ENCODE results near the gene THAP5. TPM values are rescaled to one million over a fixed set of nuclear protein-coding genes. Genes with fewer than 3 reads are reported as not detected.
A peak's percentile ranks its signal among the peaks of the same experiment; 100 is the strongest.

Gene THAP5
- total RNA-seq, 2 experiments from 2014 or later, result 11.7 to 12.6 TPM

- ChIA-PET POLR2A (interaction anchor here (5.0 kb wide), 1 partner anchor 46 kb away, joined by 151 read pairs; the partner anchor contains the start of genes DNAJB9 and THAP5), CTCF (no interaction called here)
- no peaks in the 10 kb centered on the region for H3K9me3 ChIP-seq (ENCODE audit: control insufficient read depth in 1 of 2, insufficient read depth in 1 of 2, low read length in 2 of 2)
- no peak for DNase-seq
- Mint-ChIP-seq H3K27ac (peak overlapping the region; percentile 96), H3K9me3 (no peaks in the 10 kb centered on the region), H3K27me3 (no peaks in the 10 kb centered on the region), H3K4me3 (peak overlapping the region; percentile 91), H3K4me1 (ENCODE audit: low read depth) (peaks cover 72% of the 10 kb centered on the region), H3K36me3 (ENCODE audit: low read depth) (peaks cover 58% of the 10 kb centered on the region)
- H3K4me1 ChIP-seq (ENCODE audit: insufficient read depth, low read length), result peaks cover 21% of the 10 kb centered on the region
- ATAC-seq (ENCODE audit: poor library complexity), result no peak
- H3K27me3 ChIP-seq (ENCODE audit: control insufficient read depth in 1 of 2, insufficient read depth in 2 of 2, low read length in 2 of 2), result no peaks in the 10 kb centered on the region
- intact Hi-C loops (cut with DNase I, micrococcal nuclease), result loop anchor here (10.0 kb wide), 2 partner anchors 778 to 1348 kb away; partner anchors contain the start of gene CBLL1 (in 1 of the 2)
- no peak overlapping the region for H3K4me3 ChIP-seq (ENCODE audit: low read length)
- H3K36me3 ChIP-seq (ENCODE audit: insufficient read depth, low read length), result peaks cover 35% of the 10 kb centered on the region
- no peak for TF ChIP-seq CTCF (IDR thresholded peaks at IDR 0.05)
- H3K27ac ChIP-seq (ENCODE audit: low read depth in 1 of 2, low read length in 2 of 2), result no peak overlapping the region
Measured at GRCh38 chr7:108522780-108523179, 46.7 kb downstream of the THAP5 start.

- Histone ChIP-seq H3K4me3 (ENCODE audit: low read length) (no peak overlapping the region), H3K36me3 (ENCODE audit: insufficient read depth, low read length) (peaks cover 58% of the 10 kb centered on the region), H3K27ac (ENCODE audit: low read depth in 1 of 2, low read length in 2 of 2) (no peak overlapping the region), H3K9me3 (ENCODE audit: control insufficient read depth in 1 of 2, insufficient read depth in 1 of 2, low read length in 2 of 2) (no peaks in the 10 kb centered on the region), H3K27me3 (ENCODE audit: control insufficient read depth in 1 of 2, insufficient read depth in 2 of 2, low read length in 2 of 2) (no peaks in the 10 kb centered on the region), H3K4me1 (ENCODE audit: insufficient read depth, low read length) (peaks cover 4% of the 10 kb centered on the region)
- ATAC-seq (ENCODE audit: poor library complexity) (no peak), DNase-seq (no peak)
- no peaks in the 10 kb centered on the region for H3K9me3 Mint-ChIP-seq
- CTCF ChIA-PET, result interaction anchor here (2.0 kb wide), 1 partner anchor 21 kb away, joined by 6 read pairs; no protein-coding TSS in a partner anchor
- intact Hi-C loops (cut with DNase I, micrococcal nuclease), result no loop called here
- no peaks in the 10 kb centered on the region for H3K27me3 Mint-ChIP-seq
- POLR2A ChIA-PET, result interaction anchor here (0.6 to 2.5 kb wide), 3 partner anchors 8 to 51 kb away, joined by 3 to 10 read pairs (median 3); partner anchors contain the start of gene PNPLA8
- H3K36me3 Mint-ChIP-seq (ENCODE audit: low read depth), result peaks cover 79% of the 10 kb centered on the region
- no peak for TF ChIP-seq CTCF (IDR thresholded peaks at IDR 0.05)
- peaks cover 52% of the 10 kb centered on the region for H3K4me1 Mint-ChIP-seq (ENCODE audit: low read depth)
- H3K4me3 Mint-ChIP-seq, result no peak overlapping the region
- H3K27ac Mint-ChIP-seq, result no peak overlapping the region
Measured at GRCh38 chr7:108517951-108518350, 51.6 kb downstream of the THAP5 start.

- H3K9me3 ChIP-seq (ENCODE audit: control insufficient read depth in 1 of 2, insufficient read depth in 1 of 2, low read length in 2 of 2), result no peaks in the 10 kb centered on the region
- no peaks in the 10 kb centered on the region for H3K4me1 ChIP-seq (ENCODE audit: insufficient read depth, low read length)
- no peak for ATAC-seq (ENCODE audit: poor library complexity)
- Mint-ChIP-seq H3K4me1 (ENCODE audit: low read depth) (peaks cover 40% of the 10 kb centered on the region), H3K9me3 (no peaks in the 10 kb centered on the region), H3K36me3 (ENCODE audit: low read depth) (peaks cover 83% of the 10 kb centered on the region), H3K4me3 (no peak overlapping the region), H3K27me3 (no peaks in the 10 kb centered on the region), H3K27ac (no peak overlapping the region)
- H3K27ac ChIP-seq (ENCODE audit: low read depth in 1 of 2, low read length in 2 of 2), result no peak overlapping the region
- ChIA-PET CTCF (no interaction called here), POLR2A (no interaction called here)
- no peak for DNase-seq
- no peaks in the 10 kb centered on the region for H3K27me3 ChIP-seq (ENCODE audit: control insufficient read depth in 1 of 2, insufficient read depth in 2 of 2, low read length in 2 of 2)
- TF ChIP-seq CTCF (IDR thresholded peaks at IDR 0.05), result no peak
- intact Hi-C loops (cut with DNase I, micrococcal nuclease), result no loop called here
- no peak overlapping the region for H3K4me3 ChIP-seq (ENCODE audit: low read length)
- H3K36me3 ChIP-seq (ENCODE audit: insufficient read depth, low read length), result peaks cover 59% of the 10 kb centered on the region
Measured at GRCh38 chr7:108515630-108516029, 53.9 kb downstream of the THAP5 start.
